Erythroblast (primary cell): ENCODE measurements around the gene LRAT.

Source experiments
- GATA1 ChIP-seq: IDR thresholded peaks from 2 replicates; pipeline ENCODE4 v1.6.1; 2011; ENCODE audit warnings: low read depth, mild to moderate bottlenecking, control low read depth, low read length, moderate library complexity
- POLR2A ChIP-seq: IDR thresholded peaks from 2 replicates; pipeline ENCODE4 v1.6.1; 2011; ENCODE audit warnings: mild to moderate bottlenecking, low read length

- no peak for TF ChIP-seq POLR2A
- TF ChIP-seq GATA1 = no peak
Observed at GRCh38 chr4:154779362-154779947, 35.7 kb downstream of the LRAT start.
